ENCODE measurements around the gene LRRC8A.
"Not testable (repeated sequence)": the region's sequence is repeated elsewhere in the genome, so short reads cannot be mapped to it uniquely, and the experiment has no call there.

The LRRC8A gene

DNA sequence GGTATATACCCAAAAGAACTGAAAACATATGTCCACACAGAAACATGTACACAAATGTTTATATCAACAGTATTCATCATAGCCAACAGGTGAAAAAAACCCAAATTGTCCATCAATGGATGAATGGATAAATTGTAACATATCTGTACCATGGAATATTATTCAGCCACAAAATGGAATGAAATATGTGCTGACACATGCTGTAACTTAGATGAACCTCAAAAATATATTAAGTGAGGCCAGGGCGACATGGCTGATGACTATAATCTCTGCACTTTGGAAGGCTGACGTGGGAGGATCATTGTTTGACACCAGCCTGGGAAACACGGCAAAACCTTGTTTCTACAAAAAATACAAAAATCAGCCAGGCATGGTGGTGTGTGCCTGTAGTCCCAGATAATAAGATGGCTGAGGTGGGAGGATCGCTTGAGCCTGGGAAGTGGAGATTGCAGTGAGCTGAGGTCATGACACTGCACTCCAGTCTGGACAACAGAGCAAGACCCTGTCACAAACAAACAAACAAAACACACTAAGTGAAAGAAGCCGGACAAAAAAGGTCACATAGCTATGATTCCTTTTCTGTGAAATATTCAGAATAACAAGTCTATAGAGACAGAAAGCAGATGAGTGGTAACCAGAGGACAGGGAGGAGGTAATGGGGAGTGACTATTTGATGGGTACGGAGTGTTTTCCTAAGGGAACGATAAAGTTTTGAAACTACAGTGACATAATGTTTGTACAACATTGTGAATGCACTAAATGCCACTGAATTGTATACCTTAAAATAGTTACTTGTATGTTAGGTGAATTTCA lies 11.6 kb upstream of the LRRC8A start:
- no peak for DNase-seq

DNA sequence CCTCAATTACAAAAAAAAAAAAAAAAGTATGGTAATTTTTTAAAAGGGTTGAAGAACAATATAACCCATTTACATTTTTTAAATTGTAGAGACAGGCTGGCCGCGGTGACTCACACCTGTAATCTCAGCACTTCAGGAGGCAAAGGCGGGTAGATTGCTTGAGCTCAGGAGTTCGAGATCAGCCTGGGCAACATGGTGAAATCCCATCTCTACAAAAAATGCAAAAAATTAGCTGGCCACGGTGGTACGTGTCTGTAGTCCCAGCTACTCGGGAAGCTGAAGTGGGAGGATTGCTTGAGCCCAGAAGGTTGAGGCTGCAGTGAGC lies 11.0 kb upstream of the LRRC8A start:
- not testable (repeated sequence) for DNase-seq

DNA sequence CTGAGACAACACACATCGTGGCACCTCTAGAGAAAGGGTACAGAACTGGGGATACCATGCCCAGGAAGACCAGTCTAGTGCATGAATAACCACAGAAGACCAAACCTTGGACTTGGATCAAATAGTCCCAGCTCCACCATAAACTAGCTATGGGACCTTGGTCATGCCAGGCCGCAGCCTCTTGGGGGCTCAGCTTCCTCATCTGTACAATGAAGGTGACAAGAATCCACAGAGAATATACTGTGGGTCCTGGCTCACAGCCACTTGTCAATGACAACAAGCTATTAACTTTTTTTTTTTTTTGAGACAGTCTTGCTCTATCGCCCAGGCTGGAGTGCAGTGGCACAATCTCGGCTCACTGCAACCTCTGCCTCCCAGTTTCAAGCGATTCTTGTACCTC lies 4.1 kb upstream of the LRRC8A start:
- DNase-seq: no peak

DNA sequence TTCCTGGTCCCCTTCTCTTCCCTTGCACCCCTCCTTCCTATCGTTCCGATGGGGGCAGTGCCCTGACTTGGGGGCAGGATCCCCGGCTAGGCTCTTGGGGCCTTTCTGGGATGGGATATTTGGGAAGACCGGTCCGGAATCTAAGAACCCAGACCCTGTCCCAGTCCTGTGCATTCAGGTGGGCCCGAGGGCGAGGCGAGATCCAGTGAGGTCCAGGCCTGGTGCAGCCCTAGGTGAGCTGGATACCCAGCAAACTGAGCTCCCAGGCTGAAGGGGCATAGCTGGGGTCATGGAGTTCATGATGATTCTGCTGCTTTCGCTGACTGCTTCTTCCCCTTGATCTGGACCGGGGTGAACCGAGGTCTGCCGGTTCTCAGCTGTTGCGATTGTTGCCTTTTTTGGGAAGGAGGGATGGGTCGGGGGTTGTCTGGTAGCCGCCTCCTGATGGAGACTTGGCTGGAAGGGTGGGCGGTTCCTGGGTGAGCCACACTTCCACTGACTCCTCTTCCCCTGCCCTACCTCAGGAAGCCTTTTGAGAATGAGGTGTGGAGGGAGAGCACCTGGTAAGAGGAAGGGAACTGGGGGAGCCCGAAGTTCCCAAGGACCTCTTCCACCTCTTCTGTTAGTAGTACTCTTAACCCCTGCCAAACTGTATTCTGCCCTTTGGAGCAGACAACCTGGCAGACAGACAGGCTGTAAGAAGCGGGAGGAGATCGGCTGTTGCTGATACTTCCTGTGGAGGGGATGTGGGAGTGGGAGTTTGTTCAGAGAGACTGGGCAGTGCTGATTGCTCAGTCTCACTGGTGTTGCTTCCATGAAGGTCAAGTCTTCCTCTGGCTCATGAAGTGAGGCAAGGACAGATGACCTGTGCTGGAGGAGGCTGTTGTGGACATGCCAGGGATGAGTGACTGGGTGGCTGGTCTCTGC lies 1.0 kb downstream of the LRRC8A start:
- peak; percentile 28 for DNase-seq

DNA sequence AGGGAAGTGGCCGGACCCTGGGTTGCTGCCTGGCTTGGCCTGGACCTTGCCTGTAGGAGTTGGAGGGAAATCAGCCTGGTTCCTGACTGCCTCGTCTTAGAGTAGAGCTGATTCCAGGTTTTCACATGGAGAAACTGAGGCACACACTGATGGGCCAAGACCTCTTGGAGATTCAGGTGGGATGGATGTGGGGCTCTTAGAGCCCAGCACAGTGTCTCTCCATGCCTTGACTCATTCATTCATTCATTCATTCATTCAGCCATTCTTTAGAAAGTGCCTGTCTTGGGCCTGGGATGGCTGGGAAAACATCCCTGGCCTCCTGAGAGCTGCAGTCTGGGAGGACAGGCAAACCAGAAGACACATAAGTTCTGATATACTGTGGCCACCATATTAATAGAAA lies 2.2 kb downstream of the LRRC8A start:
- DNase-seq: no peak

DNA sequence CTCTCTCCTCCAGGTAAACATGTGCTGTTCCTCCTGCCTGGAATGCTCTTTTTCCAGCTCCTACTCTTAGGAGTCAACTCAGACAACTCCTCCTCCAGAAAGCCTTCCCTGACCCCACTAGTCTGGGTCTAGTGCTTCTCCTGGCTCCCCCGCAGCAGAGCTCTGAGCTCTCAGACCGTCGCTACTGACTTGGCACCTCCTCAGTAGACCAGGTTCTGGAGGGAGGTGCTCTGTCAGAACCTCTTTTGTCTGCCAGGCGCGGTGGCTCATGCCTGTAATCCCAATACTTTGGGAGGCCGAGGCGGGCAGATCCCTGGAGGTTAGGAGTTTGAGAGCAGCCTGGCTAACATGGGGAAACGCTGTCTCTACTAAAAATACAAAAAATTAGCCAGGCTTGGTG lies 3.4 kb downstream of the LRRC8A start:
- DNase-seq: no peak

DNA sequence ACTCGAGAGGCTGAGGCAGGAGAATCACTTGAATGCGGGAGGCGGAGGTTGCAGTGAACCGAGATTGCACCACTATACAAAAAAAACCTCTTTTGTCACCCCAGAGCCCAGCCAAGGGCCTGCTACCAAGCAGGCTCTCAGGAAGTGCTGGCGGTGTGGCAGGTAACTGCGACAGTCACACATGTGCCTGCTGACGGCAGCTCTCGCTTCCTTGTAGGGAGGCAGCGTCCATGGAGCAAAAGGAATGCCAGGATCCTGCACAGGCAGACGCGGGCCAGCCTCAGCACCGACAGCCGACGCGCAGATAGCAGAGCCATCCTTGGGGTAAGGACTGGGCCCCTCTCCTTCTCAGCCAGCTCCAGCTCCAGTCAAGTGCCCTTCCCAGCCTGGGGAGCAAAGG lies 3.9 kb downstream of the LRRC8A start:
- DNase-seq: no peak

DNA sequence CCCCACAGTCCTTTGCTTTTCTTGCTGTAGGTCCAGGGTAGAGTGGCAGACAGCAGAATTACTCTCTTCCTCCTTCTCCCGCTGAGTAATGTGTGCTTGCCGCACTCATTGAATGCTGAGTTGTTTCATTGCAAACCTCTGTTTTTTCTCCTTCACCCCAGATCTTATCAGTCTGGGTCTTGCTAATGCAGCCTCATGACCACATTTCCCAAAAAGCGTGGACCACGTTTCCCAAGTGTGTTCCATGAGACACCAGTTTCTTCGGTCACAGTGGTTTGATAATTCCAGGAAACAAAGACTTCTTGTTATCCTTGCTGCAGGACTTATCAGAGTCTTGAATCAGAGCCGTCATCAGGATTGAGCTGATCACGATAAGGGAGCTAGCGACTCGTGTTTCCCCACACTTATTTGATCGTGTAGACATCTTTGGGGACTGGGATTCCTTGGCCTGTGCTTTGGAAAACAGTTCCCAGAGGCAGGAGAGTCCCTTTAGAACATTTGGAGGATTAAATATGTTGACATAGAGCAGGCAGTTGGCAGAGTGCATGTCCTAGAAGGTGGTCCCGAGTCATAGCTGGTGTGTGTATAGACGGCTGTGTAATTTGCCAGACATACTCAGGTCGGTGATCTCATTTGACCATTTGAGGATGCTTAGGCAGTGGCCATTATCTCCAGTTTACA lies 4.4 kb downstream of the LRRC8A start:
- DNase-seq: no peak

DNA sequence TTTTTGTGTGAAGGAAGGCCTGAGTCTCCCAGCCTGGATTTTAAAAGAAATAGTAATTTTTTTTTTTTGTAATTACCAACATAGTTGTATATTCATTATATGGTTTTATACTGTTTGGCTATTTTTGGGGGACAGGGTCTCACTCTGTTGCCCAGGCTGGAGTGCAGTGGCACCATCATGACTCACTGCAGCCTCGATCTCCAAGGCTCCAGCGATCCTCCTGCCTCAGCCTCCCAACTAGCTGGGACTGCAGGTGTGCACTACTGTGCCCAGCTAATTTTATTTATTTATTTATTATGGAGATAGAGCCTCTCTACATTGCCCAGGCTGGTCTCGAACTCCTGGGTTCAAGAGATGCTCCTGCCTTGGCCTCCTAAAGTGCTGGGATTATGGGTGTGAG lies 5.1 kb downstream of the LRRC8A start:
- no peak for DNase-seq

DNA sequence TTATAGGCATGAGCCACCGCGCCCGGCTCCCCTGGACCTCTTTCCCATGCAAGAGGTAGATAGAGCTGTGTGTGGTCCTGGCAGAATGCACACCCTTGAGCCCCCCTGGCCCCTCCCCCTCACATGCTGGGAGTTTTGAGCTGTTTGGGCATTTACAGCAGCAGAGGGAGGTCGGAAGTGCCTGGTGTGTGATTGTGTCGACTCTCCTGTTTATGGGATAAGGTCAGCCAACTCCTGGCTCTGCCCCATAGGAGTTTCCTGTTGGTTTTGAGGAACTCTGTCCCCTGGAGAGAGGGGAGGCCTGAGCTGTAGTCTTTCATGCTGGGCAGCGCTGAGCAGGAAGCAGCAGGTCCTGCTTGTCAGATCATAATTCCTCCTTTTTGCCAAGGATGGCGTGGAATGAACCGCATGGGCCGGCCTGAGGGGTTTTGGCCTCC lies 6.0 kb downstream of the LRRC8A start:
- DNase-seq: no peak

DNA sequence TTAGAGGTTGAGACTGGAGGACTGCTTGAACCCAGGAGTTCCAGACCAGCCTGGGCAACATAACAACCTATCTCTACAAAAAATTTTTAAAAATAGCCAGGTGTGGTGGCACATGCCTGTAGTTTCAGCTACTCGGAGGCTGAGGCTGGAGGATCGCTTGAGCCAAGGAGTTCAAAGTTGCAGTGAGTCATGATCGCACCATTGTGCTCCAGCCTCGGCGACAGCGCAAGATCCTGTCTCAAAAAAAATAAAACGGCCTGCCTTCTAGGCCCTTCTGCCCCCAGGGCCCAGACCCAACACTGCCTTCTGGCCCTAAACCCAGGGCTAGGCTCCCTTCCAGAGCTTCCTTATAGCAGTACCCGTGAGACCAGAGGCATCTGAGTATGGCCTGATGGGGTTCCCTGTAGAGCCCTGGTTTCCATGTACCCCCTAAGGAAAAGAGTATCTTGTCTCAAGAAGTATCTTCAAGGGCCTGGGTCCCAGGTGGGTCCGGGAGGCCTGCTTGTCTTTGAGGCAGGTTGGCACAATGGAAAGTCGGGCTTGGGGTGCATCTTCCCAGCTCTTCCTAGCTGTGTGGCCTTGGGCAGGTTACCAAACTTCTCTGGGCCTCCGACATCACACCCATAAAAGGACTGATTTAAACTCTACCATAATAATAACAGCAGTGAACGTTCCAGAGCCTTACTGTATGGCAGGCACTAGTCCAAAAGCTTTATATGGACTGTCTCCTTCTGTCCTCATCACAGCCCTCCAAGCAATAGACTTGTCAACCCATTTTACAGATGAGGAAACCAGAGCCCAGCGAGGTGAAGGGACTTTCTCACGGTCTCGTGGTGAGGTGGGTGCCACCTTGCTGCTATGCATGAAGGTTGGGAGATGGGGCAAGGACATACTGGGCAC lies 9.6 kb downstream of the LRRC8A start:
- no peak for DNase-seq

DNA sequence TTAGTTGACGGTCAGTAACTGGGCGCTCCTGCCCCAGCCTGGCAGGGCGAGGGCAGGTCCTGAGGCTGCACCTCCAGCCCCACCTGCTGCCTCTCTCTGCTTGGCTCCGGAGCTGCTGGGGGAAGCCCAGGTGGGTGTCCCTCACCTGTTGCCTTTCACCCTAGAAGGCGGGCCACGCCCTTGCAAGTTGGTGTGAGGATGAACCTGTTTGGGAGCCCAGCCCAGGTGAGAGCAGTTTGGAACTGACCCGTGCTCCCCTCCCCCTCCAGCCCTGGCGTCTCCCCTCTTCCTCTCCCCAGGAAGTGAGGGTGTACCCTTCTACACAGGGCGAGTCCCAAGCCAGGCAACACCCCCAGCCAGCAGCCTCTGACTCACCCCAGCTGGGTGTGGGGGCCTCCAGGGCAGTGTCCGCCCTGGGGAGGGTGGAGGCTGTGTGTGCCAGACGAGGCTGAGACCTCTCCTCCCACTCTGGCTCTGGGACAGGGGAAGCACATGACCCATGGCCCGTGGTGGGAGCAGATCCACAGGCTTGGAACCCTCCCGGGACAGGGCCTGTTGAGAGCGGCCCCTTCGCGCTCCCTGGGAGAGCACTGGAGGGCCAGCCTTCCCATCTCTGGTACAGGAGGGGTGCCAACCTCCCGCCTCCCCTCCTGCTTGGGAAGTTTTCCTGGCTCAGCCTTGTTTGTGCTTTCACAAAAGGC lies 10.4 kb downstream of the LRRC8A start:
- peak; percentile 96 for DNase-seq

DNA sequence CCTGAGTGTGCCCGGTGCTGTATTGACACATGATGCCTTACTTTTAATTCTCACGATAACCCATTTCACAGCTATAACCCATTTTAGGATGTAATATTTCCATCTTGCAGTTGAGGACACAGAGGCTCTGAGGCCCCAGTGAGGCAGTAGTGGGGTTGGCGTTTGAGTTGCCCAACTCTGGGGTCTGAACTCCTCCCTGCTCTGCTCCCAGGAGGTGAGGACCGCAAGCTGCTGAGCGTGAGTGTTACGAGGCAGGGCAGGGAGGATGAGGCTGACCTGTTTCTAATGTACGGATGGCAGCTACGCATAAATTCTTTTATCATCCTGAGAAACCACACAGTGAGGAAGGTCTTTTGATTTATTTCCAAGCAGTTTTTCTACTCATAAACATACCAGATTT lies 11.4 kb downstream of the LRRC8A start:
- no peak for DNase-seq

DNA sequence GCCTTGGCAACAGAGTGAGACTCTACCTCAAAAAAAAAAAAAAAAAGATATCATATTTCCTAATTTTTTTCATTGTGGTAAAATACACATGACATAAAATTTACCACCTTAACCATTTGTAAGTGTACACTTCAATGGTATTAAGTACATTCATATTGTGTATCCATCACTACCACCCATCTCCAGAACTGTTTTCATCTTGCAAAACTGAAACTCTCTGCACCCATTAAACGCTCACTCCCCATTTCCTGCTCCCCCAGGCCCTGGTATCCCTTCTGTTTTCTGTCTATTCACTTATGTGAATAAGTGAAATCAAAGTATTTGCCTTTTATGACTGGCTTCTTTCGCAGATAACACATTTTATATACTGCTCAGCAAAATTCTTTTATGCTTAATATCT lies 12.8 kb downstream of the LRRC8A start:
- DNase-seq: no peak

DNA sequence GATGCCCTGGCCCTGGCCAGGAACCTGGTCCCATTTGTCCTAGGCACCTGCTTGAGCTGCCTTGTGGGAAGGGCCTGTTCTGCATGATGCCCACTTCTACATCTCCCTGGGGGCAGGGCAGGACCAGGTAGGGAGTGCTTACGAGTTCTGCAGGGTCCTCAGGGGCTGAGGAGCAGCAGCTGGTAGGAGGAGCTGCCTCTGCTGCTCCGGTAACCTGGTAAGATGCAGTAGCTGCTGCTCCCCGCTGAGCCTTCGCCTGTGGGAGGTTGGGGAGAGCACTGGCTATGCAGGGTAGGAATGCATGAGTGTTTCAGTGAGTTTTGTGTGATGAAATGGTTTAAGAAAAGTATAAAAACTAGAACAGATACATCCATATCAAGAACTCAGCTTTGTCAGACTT lies 13.6 kb downstream of the LRRC8A start:
- DNase-seq: peak; percentile 25

DNA sequence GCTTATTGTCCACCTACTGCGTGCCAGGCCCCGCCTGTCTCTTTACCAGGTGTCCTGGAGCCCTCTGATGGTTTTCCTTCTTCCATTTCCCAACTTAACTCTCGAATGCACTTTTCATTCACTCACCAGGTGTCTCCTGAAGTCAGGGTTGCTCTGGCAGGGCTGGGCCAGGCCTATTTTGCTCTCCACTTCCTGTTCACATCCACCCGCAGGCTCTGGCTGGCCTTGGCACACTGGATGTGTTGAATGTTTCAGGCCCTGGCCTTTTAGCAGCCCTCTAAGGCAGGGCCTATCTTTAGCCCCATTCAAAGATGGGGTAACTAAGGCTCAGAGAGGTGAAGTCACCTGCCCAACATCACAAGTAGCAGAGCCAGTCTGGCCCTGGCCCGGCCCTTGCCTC lies 16.4 kb downstream of the LRRC8A start:
- no peak for DNase-seq

DNA sequence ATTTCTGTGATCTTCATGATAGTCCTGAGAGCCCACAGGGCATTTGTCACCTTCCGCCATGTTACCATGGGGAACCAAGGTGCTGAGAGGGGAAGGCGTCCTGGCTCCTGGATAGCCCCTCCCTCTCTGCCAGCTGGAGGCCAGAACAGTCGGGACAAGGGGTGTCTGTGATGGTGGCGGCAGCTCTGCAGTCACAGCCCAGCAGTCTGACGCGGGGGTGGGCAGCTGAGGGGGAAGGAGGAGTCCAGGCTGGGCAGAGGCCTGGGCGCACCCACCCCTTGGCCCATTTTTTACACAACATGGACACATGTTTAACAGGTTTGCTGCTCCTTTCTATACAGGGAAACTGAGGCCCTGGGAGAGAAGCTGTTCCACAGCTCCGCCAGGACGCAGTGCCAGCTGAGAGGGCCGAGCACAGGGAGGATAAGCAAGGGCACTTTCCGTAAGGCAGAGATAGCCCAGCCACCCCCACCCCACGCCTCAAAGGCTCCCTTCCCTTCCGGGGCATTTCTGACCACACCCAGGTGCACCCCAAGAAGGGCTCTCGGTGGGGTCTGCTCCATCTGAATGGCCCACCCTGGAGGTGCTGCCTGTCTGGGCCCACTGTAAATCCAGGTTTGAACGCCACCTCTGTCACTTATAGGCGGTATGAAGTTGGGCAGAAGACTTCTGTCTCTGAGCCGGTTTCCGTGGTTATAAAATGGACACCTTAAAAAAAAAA lies 17.1 kb downstream of the LRRC8A start:
- no peak for DNase-seq

DNA sequence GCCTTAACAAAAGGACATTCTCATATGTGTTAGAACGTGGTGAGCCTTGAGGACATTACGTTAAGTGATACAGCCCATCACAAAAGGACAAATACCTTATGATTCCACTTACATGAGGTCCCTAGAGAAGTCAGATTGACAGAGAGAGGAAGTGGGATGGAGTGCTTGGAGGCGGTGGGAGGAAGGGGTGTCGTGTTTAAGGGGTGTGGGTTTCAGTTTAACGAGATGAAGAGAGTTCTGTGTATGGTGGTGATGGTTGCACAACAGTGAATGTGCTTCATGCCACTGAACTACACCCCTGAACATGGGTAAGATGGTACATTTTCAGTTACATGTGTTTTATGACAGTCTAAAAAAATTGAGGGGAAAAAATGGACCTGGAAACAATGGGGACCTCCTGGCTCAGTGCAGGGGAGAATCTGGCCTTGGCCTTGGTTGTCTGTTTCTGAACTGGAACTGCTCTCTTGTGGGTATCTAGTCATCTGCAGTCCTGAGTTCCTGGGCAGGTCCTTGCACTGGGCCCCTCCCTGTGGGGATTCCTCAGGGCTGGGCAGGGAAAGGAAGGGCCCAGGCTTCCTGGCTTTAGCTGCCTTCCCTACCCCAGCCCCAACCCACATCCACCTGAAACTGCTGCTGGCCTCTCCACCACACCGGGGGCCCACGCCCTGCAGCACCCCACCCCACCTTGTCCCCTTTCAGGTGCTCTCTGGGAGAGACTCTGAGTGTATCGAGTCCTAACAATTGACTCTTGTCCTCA lies 17.8 kb downstream of the LRRC8A start:
- peak; percentile 38 for DNase-seq

DNA sequence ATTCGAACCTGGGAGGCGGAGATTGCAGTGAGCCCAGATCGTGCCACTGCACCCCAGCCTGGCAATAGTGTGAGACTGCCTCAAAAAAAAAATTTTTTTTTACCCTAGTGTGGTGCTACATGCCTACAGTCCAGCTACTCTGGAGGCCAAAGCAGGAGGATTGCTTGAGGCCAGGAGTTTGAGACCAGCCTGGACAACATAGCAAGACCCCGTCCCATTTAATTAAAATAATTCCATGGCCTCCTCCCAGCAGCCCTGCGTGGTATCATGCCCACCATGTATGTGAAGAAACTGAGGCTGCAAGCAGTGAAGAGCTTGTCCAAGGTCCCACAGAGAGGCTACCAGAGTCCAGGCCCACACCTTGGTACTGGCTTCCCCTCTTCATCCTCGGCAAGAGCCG lies 19.4 kb downstream of the LRRC8A start:
- no peak for DNase-seq

DNA sequence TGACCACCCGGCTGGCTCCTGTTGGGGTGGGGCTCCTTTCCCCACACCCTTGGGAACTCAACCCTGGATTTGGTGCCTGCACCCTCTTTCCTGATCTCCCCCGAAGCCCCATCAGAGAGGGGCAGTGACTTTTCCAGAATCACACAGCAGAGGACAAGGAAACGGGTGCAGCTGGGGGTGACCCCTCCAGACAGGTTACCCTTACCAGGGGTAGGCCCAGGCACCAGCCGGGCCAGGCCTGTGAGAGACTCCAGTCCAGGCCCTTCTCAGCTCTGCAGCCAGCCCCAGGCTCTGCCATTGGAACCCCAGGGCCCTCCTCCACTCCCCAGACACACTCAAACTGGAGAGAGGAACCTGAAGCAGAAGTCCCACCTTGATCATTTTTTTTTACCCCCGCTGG lies 19.9 kb downstream of the LRRC8A start:
- no peak for DNase-seq
